Right forelimb (tissue), 1 donor: ENCODE results near the gene MYO1F.
A peak's percentile ranks its signal among the peaks of the same experiment; 100 is the strongest.
"Not testable (repeated sequence)": the region's sequence is repeated elsewhere in the genome, so short reads cannot be mapped to it uniquely, and the experiment has no call there.

Experiments used
- DNase-seq: peaks from one replicate; pipeline ENCODE4 v3.0.0-alpha.2; 2018

Gene MYO1F

GRCh38 chr19:8577247-8577646, at the start of gene MYO1F:
Gene MYO1F (minus strand): TSS chr19:8577442. CDS start chr19:8577309, 133 bp downstream.
- no peak for DNase-seq

- DNase-seq: no peak
Measured at GRCh38 chr19:8626842-8627241, 49.6 kb upstream of the MYO1F start.

- DNase-seq: not testable (repeated sequence)
Measured at GRCh38 chr19:8622886-8623285, 45.6 kb upstream of the MYO1F start.

GRCh38 chr19:8618751-8619150, 41.5 kb upstream of the MYO1F start:
- no peak for DNase-seq

GRCh38 chr19:8617984-8618383, 40.7 kb upstream of the MYO1F start:
- no peak for DNase-seq

- not testable (repeated sequence) for DNase-seq
Measured at GRCh38 chr19:8617325-8617724, 40.1 kb upstream of the MYO1F start.

- DNase-seq: no peak
Measured at GRCh38 chr19:8616861-8617260, 39.6 kb upstream of the MYO1F start.

- no peak for DNase-seq
Measured at GRCh38 chr19:8615813-8616596, 38.8 kb upstream of the MYO1F start.

- DNase-seq: no peak
Measured at GRCh38 chr19:8615024-8615423, 37.8 kb upstream of the MYO1F start.

GRCh38 chr19:8614455-8614854, 37.2 kb upstream of the MYO1F start:
- no peak for DNase-seq

GRCh38 chr19:8612807-8613171, 35.5 kb upstream of the MYO1F start:
- DNase-seq: no peak

GRCh38 chr19:8611877-8612806, 34.9 kb upstream of the MYO1F start:
- DNase-seq: peak; percentile 72

- no peak for DNase-seq
Measured at GRCh38 chr19:8611391-8611876, 34.2 kb upstream of the MYO1F start.

- DNase-seq: no peak
Measured at GRCh38 chr19:8610936-8611300, 33.7 kb upstream of the MYO1F start.

GRCh38 chr19:8610041-8610935, 33.0 kb upstream of the MYO1F start, which contains the start of gene ADAMTS10:
Gene ADAMTS10 (minus strand): TSS chr19:8610715. CDS start chr19:8605710, 5,005 bp downstream.
- DNase-seq: peak; percentile 82

GRCh38 chr19:8609279-8610040, 32.2 kb upstream of the MYO1F start:
- DNase-seq: peak; percentile 82

- DNase-seq: no peak
Measured at GRCh38 chr19:8608941-8609278, 31.7 kb upstream of the MYO1F start.

GRCh38 chr19:8607386-8607785, 30.1 kb upstream of the MYO1F start:
- DNase-seq: no peak

GRCh38 chr19:8605514-8605913, 28.3 kb upstream of the MYO1F start:
- DNase-seq: no peak

- no peak for DNase-seq
Measured at GRCh38 chr19:8601796-8602195, 24.6 kb upstream of the MYO1F start.

GRCh38 chr19:8600816-8601215, 23.6 kb upstream of the MYO1F start:
- DNase-seq: no peak

GRCh38 chr19:8600064-8600463, 22.8 kb upstream of the MYO1F start:
- DNase-seq: no peak
